ENCODE results near the gene MYMX. TPM values are rescaled to one million over a fixed set of nuclear protein-coding genes. Genes with fewer than 3 reads are reported as not detected.
"Not testable (repeated sequence)": the region's sequence is repeated elsewhere in the genome, so short reads cannot be mapped to it uniquely, and the experiment has no call there.

Gene MYMX
- total RNA-seq, 6 donors from 2014 or later: 0.46 TPM; not detected in 5

- no peak for ATAC-seq (ENCODE audit: low FRiP score in 2 of 2)
- DNase-seq: no peak
- 90 to 96% methylated on average over 7 to 8 of the region's 8 CpGs for WGBS, 2 donors
- TF ChIP-seq POLR2AphosphoS5 (IDR thresholded peaks at IDR 0.05) (no peak), POLR2A (IDR thresholded peaks at IDR 0.05) (no peak), CTCF (IDR thresholded peaks at IDR 0.05) (no peak), EP300 (IDR thresholded peaks at IDR 0.05) (no peak)
- peaks cover 4 to 11% (median 8%) of the 10 kb centered on the region in 4 donors for H3K4me1 ChIP-seq
- no peak overlapping the region for H3K4me3 ChIP-seq
- no peaks in the 10 kb centered on the region for H3K27me3 ChIP-seq
- no peaks in the 10 kb centered on the region for H3K9me3 ChIP-seq
- H3K27ac ChIP-seq: no peak overlapping the region
- H3K36me3 ChIP-seq: no peaks in the 10 kb centered on the region
These were observed 23.3 kb upstream of the MYMX start for GRCh38 chr6:44193307-44193910.

GRCh38 chr6:44194326-44194725 lies 22.4 kb upstream of the MYMX start:
- 69 to 79% methylated on average over 4 to 5 of the region's 5 CpGs for WGBS, 2 donors

GRCh38 chr6:44196351-44196750 lies 20.4 kb upstream of the MYMX start:
- not testable (repeated sequence) for H3K27me3 ChIP-seq; ATAC-seq (ENCODE audit: low FRiP score in 2 of 2); H3K36me3 ChIP-seq; DNase-seq; H3K9me3 ChIP-seq; H3K4me3 ChIP-seq; H3K27ac ChIP-seq
- peaks cover 4 to 11% (median 8%) of the 10 kb centered on the region in 4 donors for H3K4me1 ChIP-seq
- WGBS, 2 donors: 91 to 93% methylated on average over 11 of the region's 11 CpGs

More at GRCh38 chr6:44194326-44194725, 22.4 kb upstream of the MYMX start:
- DNase-seq: no peak
- H3K36me3 ChIP-seq: no peaks in the 10 kb centered on the region
- TF ChIP-seq CTCF (IDR thresholded peaks at IDR 0.05): no peak
- no peak for TF ChIP-seq EP300 (IDR thresholded peaks at IDR 0.05)
- no peak for TF ChIP-seq POLR2AphosphoS5 (IDR thresholded peaks at IDR 0.05)
- TF ChIP-seq POLR2A (IDR thresholded peaks at IDR 0.05): no peak
- peaks cover 4 to 11% (median 8%) of the 10 kb centered on the region in 4 donors for H3K4me1 ChIP-seq
- no peaks in the 10 kb centered on the region for H3K9me3 ChIP-seq
- H3K27me3 ChIP-seq: no peaks in the 10 kb centered on the region
- no peak for ATAC-seq (ENCODE audit: low FRiP score in 2 of 2)
- H3K4me3 ChIP-seq: no peak overlapping the region
- H3K27ac ChIP-seq: no peak overlapping the region

- ATAC-seq (ENCODE audit: low FRiP score in 2 of 2) (no peak), DNase-seq (no peak)
- 87 to 91% methylated on average over 3 of the region's 3 CpGs for WGBS, 2 donors
- no peaks in the 10 kb centered on the region for H3K36me3 ChIP-seq
- no peaks in the 10 kb centered on the region for H3K9me3 ChIP-seq
- no peak overlapping the region for H3K27ac ChIP-seq
- no peaks in the 10 kb centered on the region for H3K4me1 ChIP-seq
- no peaks in the 10 kb centered on the region for H3K27me3 ChIP-seq
- TF ChIP-seq POLR2A (IDR thresholded peaks at IDR 0.05) (no peak), EP300 (IDR thresholded peaks at IDR 0.05) (no peak), POLR2AphosphoS5 (IDR thresholded peaks at IDR 0.05) (no peak), CTCF (IDR thresholded peaks at IDR 0.05) (no peak)
- no peak overlapping the region for H3K4me3 ChIP-seq
These were observed 18.0 kb upstream of the MYMX start for GRCh38 chr6:44198684-44199083.

GRCh38 chr6:44199883-44200282 lies 16.8 kb upstream of the MYMX start:
- no peaks in the 10 kb centered on the region for H3K4me1 ChIP-seq
- ATAC-seq (ENCODE audit: low FRiP score in 2 of 2) (no peak), DNase-seq (no peak)
- no peak for TF ChIP-seq CTCF (IDR thresholded peaks at IDR 0.05)
- no peak for TF ChIP-seq POLR2A (IDR thresholded peaks at IDR 0.05)
- TF ChIP-seq EP300 (IDR thresholded peaks at IDR 0.05): no peak
- no peak for TF ChIP-seq POLR2AphosphoS5 (IDR thresholded peaks at IDR 0.05)
- no peaks in the 10 kb centered on the region for H3K9me3 ChIP-seq
- no peak overlapping the region for H3K27ac ChIP-seq
- H3K36me3 ChIP-seq: no peaks in the 10 kb centered on the region
- H3K4me3 ChIP-seq: no peak overlapping the region
- WGBS, 2 donors: 95 to 99% methylated on average over 4 of the region's 4 CpGs
- H3K27me3 ChIP-seq: no peaks in the 10 kb centered on the region
